Neural progenitor cell (in vitro differentiated cells): ENCODE data around the gene NOS3. TPM values are rescaled to one million over a fixed set of nuclear protein-coding genes. Genes with fewer than 3 reads are reported as not detected.
A peak's percentile ranks its signal among the peaks of the same experiment; 100 is the strongest.

Experiments used
- DNase-seq: peaks from one replicate; pipeline ENCODE4 v3.0.0-alpha.2; 2016; ENCODE audit warnings: low spot score
- H2AFZ ChIP-seq: fragments of 200-600 bp; sonication (generic); replicated peaks from 2 replicates; pipeline ENCODE4 v1.6.1; 2016; ENCODE audit warnings: antibody characterized with exemption
- H3F3A ChIP-seq: fragments of 200-600 bp; sonication (generic); 2 replicates; pipeline ENCODE4 v1.6.1; 2016; ENCODE audit warnings: antibody characterized with exemption, low read depth
- H3K27ac ChIP-seq: fragments of 200-600 bp; sonication (generic); 2 replicates; pipeline ENCODE4 v1.5.1; 2016; ENCODE audit warnings: mild to moderate bottlenecking
- H3K27me3 ChIP-seq: fragments of 200-600 bp; sonication (generic); 2 replicates; pipeline ENCODE4 v1.6.1; 2016; ENCODE audit warnings: mild to moderate bottlenecking, moderate library complexity
- H3K36me3 ChIP-seq: fragments of 200-600 bp; sonication (generic); 2 replicates; pipeline ENCODE4 v1.5.1; 2016
- H3K4me1 ChIP-seq: fragments of 200-600 bp; sonication (generic); 2 replicates; pipeline ENCODE4 v1.6.1; 2016; ENCODE audit warnings: mixed run types
- H3K4me2 ChIP-seq: fragments of 200-600 bp; sonication (generic); 2 replicates; pipeline ENCODE4 v1.6.1; 2016
- H3K4me3 ChIP-seq: fragments of 200-600 bp; sonication (generic); 2 replicates; pipeline ENCODE4 v1.5.1; 2016
- H3K79me2 ChIP-seq: fragments of 200-600 bp; sonication (generic); 2 replicates; pipeline ENCODE4 v1.6.1; 2016; ENCODE audit warnings: low read depth
- H3K9ac ChIP-seq: fragments of 200-600 bp; sonication (generic); 2 replicates; pipeline ENCODE4 v1.6.1; 2016
- H3K9me3 ChIP-seq: fragments of 200-600 bp; sonication (generic); 2 replicates; pipeline ENCODE4 v1.5.1; 2016; ENCODE audit warnings: low read depth
- H4K20me1 ChIP-seq: fragments of 200-600 bp; sonication (generic); 2 replicates; pipeline ENCODE4 v1.6.1; 2016; ENCODE audit warnings: low read depth
- H3K27ac Mint-ChIP-seq: 3 replicates; pipeline ENCODE4 v1.8.0; 2021; ENCODE audit warnings: mixed read lengths
- H3K27me3 Mint-ChIP-seq: 2 replicates; pipeline ENCODE4 v1.8.0; 2022; ENCODE audit warnings: low read depth, mild to moderate bottlenecking, inconsistent platforms, moderate library complexity, mixed read lengths; ENCODE audit not compliant: insufficient read depth
- H3K36me3 Mint-ChIP-seq: 3 replicates; pipeline ENCODE4 v1.8.0; 2021; ENCODE audit warnings: mixed read lengths
- H3K4me1 Mint-ChIP-seq: 3 replicates; pipeline ENCODE4 v1.8.0; 2021; ENCODE audit warnings: mixed read lengths
- H3K4me3 Mint-ChIP-seq: 3 replicates; pipeline ENCODE4 v1.8.0; 2021; ENCODE audit warnings: mild to moderate bottlenecking, moderate library complexity, mixed read lengths
- H3K9me3 Mint-ChIP-seq: 3 replicates; pipeline ENCODE4 v1.8.0; 2020; ENCODE audit warnings: mixed read lengths
- EZH2 ChIP-seq: fragments of 200-600 bp; sonication (generic); IDR thresholded peaks from 2 replicates; pipeline ENCODE4 v1.6.1; 2017; ENCODE audit warnings: antibody characterized with exemption, mild to moderate bottlenecking, moderate library complexity
- EZH2phosphoT487 ChIP-seq: fragments of 200-600 bp; sonication (generic); IDR thresholded peaks from 2 replicates; pipeline ENCODE4 v1.6.1; 2017; ENCODE audit warnings: antibody characterized with exemption
- total RNA-seq: library from RNA; depleted of rRNA; stranded (reverse); fragments of >200 nt; gene quantifications from 2 replicates; pipeline ENCODE4 v1.2.3, GENCODE V29; 2015; ENCODE audit warnings: low replicate concordance
- TF ChIP-seq, protein P1 (sequence below): fragments of 200-600 bp; sonication (generic); IDR thresholded peaks from 2 replicates; pipeline ENCODE4 v1.5.1; 2017; ENCODE audit warnings: antibody characterized with exemption, mild to moderate bottlenecking

Gene NOS3
- total RNA-seq, 1 donor from 2014 or later = 1.3 TPM

DNA sequence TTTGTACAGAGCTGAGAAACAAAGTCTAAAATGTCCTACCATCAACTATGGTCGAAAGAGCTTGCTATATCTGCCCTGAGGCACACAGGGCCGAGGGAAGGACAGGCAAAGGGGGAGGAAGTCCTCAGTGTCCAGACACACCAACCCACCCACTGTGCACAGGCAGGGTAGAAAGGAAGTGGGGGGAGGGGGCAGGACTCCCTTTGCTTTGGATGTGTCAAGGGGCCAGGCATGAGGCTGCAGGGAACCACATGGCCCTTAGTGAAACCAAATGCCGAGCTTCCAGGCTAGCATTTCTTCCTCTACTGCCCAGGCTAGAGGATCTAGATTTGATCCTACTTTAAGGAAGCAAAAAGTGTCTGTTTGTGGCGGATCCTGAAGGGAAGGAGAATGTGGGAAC lies 41.3 kb upstream of the NOS3 start:
- H3K27ac Mint-ChIP-seq = peak overlapping the region; percentile 72
- H3K36me3 ChIP-seq = no peaks in the 10 kb centered on the region
- no peaks in the 10 kb centered on the region for H4K20me1 ChIP-seq
- peaks cover 27% of the 10 kb centered on the region for H3K4me1 ChIP-seq
- H3K27me3 Mint-ChIP-seq = peaks cover 8% of the 10 kb centered on the region
- H3K4me3 Mint-ChIP-seq = peak overlapping the region; percentile 34
- no peak overlapping the region for H3K27ac ChIP-seq
- no peak overlapping the region for H2AFZ ChIP-seq
- H3K9me3 Mint-ChIP-seq = no peaks in the 10 kb centered on the region
- H3K4me1 Mint-ChIP-seq = peaks cover 31% of the 10 kb centered on the region
- no peak overlapping the region for H3K4me3 ChIP-seq
- H3K27me3 ChIP-seq = no peaks in the 10 kb centered on the region
- H3K9ac ChIP-seq = no peak overlapping the region
- TF ChIP-seq EZH2phosphoT487 (no peak), EZH2 (no peak)
- TF ChIP-seq, protein P1, sequence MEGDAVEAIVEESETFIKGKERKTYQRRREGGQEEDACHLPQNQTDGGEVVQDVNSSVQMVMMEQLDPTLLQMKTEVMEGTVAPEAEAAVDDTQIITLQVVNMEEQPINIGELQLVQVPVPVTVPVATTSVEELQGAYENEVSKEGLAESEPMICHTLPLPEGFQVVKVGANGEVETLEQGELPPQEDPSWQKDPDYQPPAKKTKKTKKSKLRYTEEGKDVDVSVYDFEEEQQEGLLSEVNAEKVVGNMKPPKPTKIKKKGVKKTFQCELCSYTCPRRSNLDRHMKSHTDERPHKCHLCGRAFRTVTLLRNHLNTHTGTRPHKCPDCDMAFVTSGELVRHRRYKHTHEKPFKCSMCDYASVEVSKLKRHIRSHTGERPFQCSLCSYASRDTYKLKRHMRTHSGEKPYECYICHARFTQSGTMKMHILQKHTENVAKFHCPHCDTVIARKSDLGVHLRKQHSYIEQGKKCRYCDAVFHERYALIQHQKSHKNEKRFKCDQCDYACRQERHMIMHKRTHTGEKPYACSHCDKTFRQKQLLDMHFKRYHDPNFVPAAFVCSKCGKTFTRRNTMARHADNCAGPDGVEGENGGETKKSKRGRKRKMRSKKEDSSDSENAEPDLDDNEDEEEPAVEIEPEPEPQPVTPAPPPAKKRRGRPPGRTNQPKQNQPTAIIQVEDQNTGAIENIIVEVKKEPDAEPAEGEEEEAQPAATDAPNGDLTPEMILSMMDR = no peak
- H3F3A ChIP-seq = no peaks in the 10 kb centered on the region
- no peaks in the 10 kb centered on the region for H3K36me3 Mint-ChIP-seq
- DNase-seq = no peak
- H3K4me2 ChIP-seq = no peak overlapping the region
- H3K79me2 ChIP-seq = no peaks in the 10 kb centered on the region
- no peaks in the 10 kb centered on the region for H3K9me3 ChIP-seq

DNA sequence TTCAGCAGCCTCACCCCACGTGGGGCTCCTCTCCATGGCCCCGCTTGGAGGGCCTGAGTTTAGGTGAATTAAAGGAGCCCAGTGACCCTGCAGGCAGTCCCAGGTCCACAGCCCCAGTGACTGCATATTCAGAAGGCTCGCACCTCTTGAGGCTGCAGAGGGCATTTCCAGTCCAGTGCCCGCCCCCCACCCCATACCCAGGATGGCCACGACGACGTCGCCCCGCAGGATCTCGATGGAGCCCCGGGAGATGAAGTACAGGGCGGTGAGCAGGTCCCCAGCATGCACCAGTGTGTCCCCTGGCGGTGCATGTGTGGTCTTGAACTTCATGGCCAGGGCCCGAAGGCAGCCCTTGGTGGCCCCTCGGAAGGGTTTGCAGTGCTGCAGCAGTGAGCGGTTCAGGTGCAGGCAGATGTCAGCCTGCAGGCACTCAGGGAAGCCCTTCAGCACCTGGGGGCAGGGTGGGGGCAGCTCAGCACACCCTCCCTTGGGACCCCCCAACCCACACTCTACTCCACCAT lies 40.8 kb upstream of the NOS3 start:
- H3K4me2 ChIP-seq = no peak overlapping the region
- no peak for DNase-seq
- no peaks in the 10 kb centered on the region for H3K36me3 Mint-ChIP-seq

DNA sequence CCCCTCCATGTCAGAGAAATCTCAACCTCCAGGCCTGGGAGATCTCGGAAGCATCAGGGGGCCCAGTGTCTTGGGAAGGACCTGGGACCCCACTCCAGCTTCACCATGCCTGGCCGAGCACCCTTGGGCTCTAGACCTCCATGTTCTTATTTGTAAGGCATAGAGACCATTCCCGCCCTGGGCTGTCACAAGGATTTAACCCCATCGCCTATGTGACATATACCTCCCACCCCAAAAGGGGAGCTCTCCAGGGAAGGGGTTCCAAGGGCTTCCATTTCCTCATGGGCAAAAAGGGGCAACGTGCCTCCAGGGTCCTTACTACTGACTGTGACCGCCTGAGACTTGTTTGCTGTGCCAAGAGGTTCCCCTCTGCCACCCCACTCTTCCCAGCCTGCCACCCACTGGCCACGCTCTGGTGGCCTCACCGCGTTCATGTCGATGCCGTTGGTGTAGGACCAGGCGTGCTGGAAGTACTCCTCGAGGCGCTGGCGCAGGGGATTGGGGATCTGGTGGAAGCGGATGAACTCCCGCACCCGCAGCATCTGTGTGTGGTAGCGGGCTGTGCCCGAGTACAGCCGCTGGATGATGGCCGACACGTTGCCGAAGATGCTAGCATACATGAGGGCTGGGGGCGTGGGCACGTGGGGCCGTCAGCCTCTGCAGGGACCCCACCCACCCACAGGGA lies 40.2 kb upstream of the NOS3 start:
- Histone ChIP-seq H3K27me3 (no peaks in the 10 kb centered on the region), H3K9me3 (no peaks in the 10 kb centered on the region), H4K20me1 (no peaks in the 10 kb centered on the region), H3K36me3 (no peaks in the 10 kb centered on the region), H3F3A (no peaks in the 10 kb centered on the region), H3K4me1 (peaks cover 33% of the 10 kb centered on the region), H3K9ac (no peak overlapping the region), H3K4me2 (no peak overlapping the region), H3K27ac (no peak overlapping the region), H3K79me2 (no peaks in the 10 kb centered on the region), H2AFZ (no peak overlapping the region), H3K4me3 (no peak overlapping the region)
- Mint-ChIP-seq H3K27ac (no peak overlapping the region), H3K27me3 (peaks cover 8% of the 10 kb centered on the region), H3K9me3 (no peaks in the 10 kb centered on the region), H3K4me3 (no peak overlapping the region), H3K36me3 (no peaks in the 10 kb centered on the region), H3K4me1 (peaks cover 24% of the 10 kb centered on the region)
- TF ChIP-seq, protein P1 = no peak
- no peak for TF ChIP-seq EZH2phosphoT487
- TF ChIP-seq EZH2 = no peak
- DNase-seq = no peak

More for the DNA sequence above, 40.8 kb upstream of the NOS3 start:
- no peaks in the 10 kb centered on the region for H3F3A ChIP-seq
- no peaks in the 10 kb centered on the region for H3K9me3 Mint-ChIP-seq
- H3K4me3 ChIP-seq = no peak overlapping the region
- H3K36me3 ChIP-seq = no peaks in the 10 kb centered on the region
- no peaks in the 10 kb centered on the region for H3K9me3 ChIP-seq
- no peak for TF ChIP-seq EZH2
- TF ChIP-seq EZH2phosphoT487 = no peak
- TF ChIP-seq, protein P1 = no peak
- H3K4me3 Mint-ChIP-seq = no peak overlapping the region
- H3K9ac ChIP-seq = no peak overlapping the region
- peaks cover 8% of the 10 kb centered on the region for H3K27me3 Mint-ChIP-seq
- H2AFZ ChIP-seq = no peak overlapping the region
- peaks cover 27% of the 10 kb centered on the region for H3K4me1 ChIP-seq
- H3K27ac Mint-ChIP-seq = no peak overlapping the region
- H4K20me1 ChIP-seq = no peaks in the 10 kb centered on the region
- peaks cover 28% of the 10 kb centered on the region for H3K4me1 Mint-ChIP-seq
- H3K79me2 ChIP-seq = no peaks in the 10 kb centered on the region
- no peak overlapping the region for H3K27ac ChIP-seq
- H3K27me3 ChIP-seq = no peaks in the 10 kb centered on the region
